Left ventricle myocardium inferior (tissue), 1 donor: ENCODE data around the gene F2RL3. TPM values are rescaled to one million over a fixed set of nuclear protein-coding genes. Genes with fewer than 3 reads are reported as not detected.
"Not testable (repeated sequence)": the region's sequence is repeated elsewhere in the genome, so short reads cannot be mapped to it uniquely, and the experiment has no call there.

Experiments
- DNase-seq: peaks from one replicate; pipeline ENCODE4 v3.0.0-alpha.2; 2020
- H3K27ac ChIP-seq: fragments of 200-600 bp; replicated peaks from 2 replicates; pipeline ENCODE4 v1.8.0; 2021
- H3K27me3 ChIP-seq: fragments of 200-600 bp; 2 replicates; pipeline ENCODE4 v1.8.0; 2021; ENCODE audit warnings: low read depth
- H3K36me3 ChIP-seq: fragments of 200-600 bp; 2 replicates; pipeline ENCODE4 v1.8.0; 2021
- H3K4me1 ChIP-seq: fragments of 200-600 bp; 2 replicates; pipeline ENCODE4 v1.8.0; 2021
- H3K4me3 ChIP-seq: fragments of 200-600 bp; 2 replicates; pipeline ENCODE4 v1.8.0; 2021; ENCODE audit warnings: mild to moderate bottlenecking, moderate library complexity
- H3K9me3 ChIP-seq: fragments of 200-600 bp; replicated peaks from 2 replicates; pipeline ENCODE4 v1.8.0; 2021
- CTCF ChIP-seq: fragments of 200-600 bp; IDR thresholded peaks from 2 replicates; pipeline ENCODE4 v1.8.0; 2021; ENCODE audit warnings: antibody characterized with exemption, mild to moderate bottlenecking, borderline replicate concordance
- intact Hi-C: fragments of 100-400 bp; cut with micrococcal nuclease; formaldehyde crosslinking; loops from one replicate; pipeline ENCODE4 v1.11.0; 2022
- total RNA-seq: library from RNA; stranded (reverse); fragmentation: NEBNext Ultra II Directional; extraction: Animal tissue kit (Norgen Biotek cat#: 25700); gene quantifications from one replicate; pipeline ENCODE4 v1.2.1, GENCODE V29; 2021
- donor health status: DM: no; HTN: yes; CAD: no; lungs with severe emphysema.

Gene F2RL3
- total RNA-seq, 1 donor from 2014 or later: 1.1 TPM

GRCh38 chr19:16874250-16874977 is 14.4 kb upstream of the F2RL3 start:
- no peak overlapping the region for H3K27ac ChIP-seq

GRCh38 chr19:16874978-16875299 is 13.9 kb upstream of the F2RL3 start:
- peaks cover 77% of the 10 kb centered on the region for H3K36me3 ChIP-seq
- H3K27ac ChIP-seq, intact Hi-C loops, DNase-seq, H3K27me3 ChIP-seq, H3K9me3 ChIP-seq, H3K4me3 ChIP-seq: not testable (repeated sequence)
- peaks cover 51% of the 10 kb centered on the region for H3K4me1 ChIP-seq

More at GRCh38 chr19:16874250-16874977, 14.4 kb upstream of the F2RL3 start:
- H3K9me3 ChIP-seq: no peaks in the 10 kb centered on the region
- H3K36me3 ChIP-seq: peaks cover 77% of the 10 kb centered on the region
- H3K4me1 ChIP-seq: peaks cover 51% of the 10 kb centered on the region
- no peak for TF ChIP-seq CTCF
- no peak overlapping the region for H3K4me3 ChIP-seq
- DNase-seq: no peak
- H3K27me3 ChIP-seq: no peaks in the 10 kb centered on the region
- intact Hi-C loops: no loop called here

DNA sequence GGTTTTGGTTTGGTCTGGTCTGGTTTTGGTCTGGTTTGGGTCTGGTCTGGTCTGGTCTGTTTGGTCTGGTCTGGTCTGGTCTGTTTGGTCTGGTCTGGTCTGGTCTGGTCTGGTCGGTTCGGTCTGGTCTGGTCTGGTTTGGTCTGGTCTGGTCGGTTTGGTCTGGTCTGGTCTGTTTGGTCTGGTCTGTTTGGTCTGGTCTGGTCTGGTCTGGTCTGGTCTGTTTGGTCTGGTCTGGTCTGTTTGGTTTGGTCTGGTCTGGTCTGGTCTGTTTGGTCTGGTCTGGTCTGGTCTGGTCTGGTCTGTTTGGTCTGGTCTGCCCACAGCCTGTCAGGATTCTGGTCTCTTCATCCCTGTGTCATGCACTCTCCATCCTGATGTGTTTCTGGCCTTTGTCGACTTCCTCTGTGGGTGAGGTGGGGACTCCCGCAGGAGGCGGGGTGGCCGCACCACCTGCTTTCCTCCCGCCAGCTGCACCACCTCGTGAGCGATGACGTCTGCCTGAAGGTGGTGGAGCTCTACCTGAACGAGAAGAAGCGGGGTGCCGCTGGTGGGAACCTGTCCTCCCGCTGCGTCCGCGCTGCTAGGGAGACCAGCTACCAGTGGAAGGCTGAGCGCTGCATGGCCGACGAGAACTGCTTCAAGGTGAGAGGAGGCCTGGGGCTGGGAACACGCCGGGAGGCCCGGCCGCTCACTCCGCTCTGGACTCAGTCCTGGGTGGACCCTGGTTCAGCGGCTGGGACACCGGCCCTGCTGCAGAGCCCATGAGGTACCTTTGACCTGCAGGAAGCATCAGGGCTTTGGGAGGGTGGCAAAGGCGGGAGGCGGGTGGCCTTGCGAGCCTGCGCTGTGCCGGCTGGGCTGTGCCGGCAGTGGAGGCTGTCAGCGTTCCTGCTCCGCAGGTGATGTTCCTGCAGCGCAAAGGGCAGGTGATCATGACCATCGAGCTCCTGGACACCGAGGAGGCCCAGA is 12.9 kb upstream of the F2RL3 start:
- no peak for DNase-seq
- TF ChIP-seq CTCF: no peak
- H3K4me1 ChIP-seq: peaks cover 51% of the 10 kb centered on the region
- H3K36me3 ChIP-seq: peaks cover 72% of the 10 kb centered on the region
- peak overlapping the region; percentile 56 for H3K27ac ChIP-seq
- H3K27me3 ChIP-seq: no peaks in the 10 kb centered on the region
- H3K9me3 ChIP-seq: peaks cover under 1% of the 10 kb centered on the region
- no peak overlapping the region for H3K4me3 ChIP-seq
- intact Hi-C loops: no loop called here

DNA sequence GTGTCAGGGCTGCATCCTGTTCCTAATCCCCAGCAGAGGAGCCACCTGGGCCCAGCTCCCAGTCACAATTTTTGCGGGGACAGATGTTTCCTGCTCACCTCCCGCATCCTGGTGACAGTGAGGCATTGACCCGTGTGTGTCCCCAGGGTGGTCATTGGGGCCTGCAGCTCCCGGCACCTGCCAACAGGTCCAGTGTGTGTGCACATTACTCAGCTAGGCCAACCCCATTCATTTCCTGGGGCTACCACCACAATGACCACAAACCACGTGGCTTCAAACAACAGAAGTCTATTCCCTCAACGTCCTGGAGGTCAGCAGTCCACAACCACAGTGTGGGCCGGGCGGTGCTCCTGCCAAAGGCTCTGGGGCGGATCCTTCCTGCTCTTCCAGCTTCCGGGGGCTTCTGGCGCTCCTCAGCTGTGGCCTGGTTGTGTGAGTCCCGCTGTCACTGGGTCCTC is 11.9 kb upstream of the F2RL3 start:
- no peak for TF ChIP-seq CTCF
- no peaks in the 10 kb centered on the region for H3K27me3 ChIP-seq
- H3K4me1 ChIP-seq: peaks cover 43% of the 10 kb centered on the region
- H3K9me3 ChIP-seq: peaks cover 11% of the 10 kb centered on the region
- peaks cover 62% of the 10 kb centered on the region for H3K36me3 ChIP-seq
- no peak for DNase-seq
- H3K27ac ChIP-seq: peak overlapping the region; percentile 56
- intact Hi-C loops: no loop called here
- H3K4me3 ChIP-seq: no peak overlapping the region

GRCh38 chr19:16877581-16877980 is 11.2 kb upstream of the F2RL3 start:
- Histone ChIP-seq H3K27me3 (no peaks in the 10 kb centered on the region), H3K27ac (peak overlapping the region; percentile 56), H3K4me3 (no peak overlapping the region), H3K4me1 (peaks cover 38% of the 10 kb centered on the region), H3K36me3 (peaks cover 56% of the 10 kb centered on the region), H3K9me3 (peaks cover 18% of the 10 kb centered on the region)
- intact Hi-C loops: no loop called here
- TF ChIP-seq CTCF: no peak
- no peak for DNase-seq
